Peyer's patch (tissue), 4 donors: ENCODE results near the gene ANKLE1. TPM values are rescaled to one million over a fixed set of nuclear protein-coding genes. Genes with fewer than 3 reads are reported as not detected.

Experiments
- DNase-seq, 3 donors: peaks; one replicate each; pipeline ENCODE4 v3.0.0-alpha.2; 2017 to 2019
- H3K27ac ChIP-seq, 4 donors: fragments of 200-600 bp; sonication (generic); one replicate each; pipeline ENCODE4 v1.5.1; 2016 to 2019
- H3K27me3 ChIP-seq, 2 donors: fragments of 200-600 bp; sonication (generic); one replicate each; pipeline ENCODE4 v1.5.1; 2019
- H3K36me3 ChIP-seq, 3 donors: fragments of 200-600 bp; sonication (generic); one replicate each; pipeline ENCODE4 v1.5.1; 2016 to 2019
- H3K4me1 ChIP-seq, 4 donors: fragments of 200-600 bp; sonication (generic); one replicate each; pipeline ENCODE4 v1.5.1; 2016 to 2019
- H3K4me3 ChIP-seq, 4 donors: fragments of 200-600 bp; sonication (generic); 1 replicate in 3 of 4; 2 replicates in 1 of 4; pipeline ENCODE4 v1.5.1; 2016 to 2019; ENCODE audit warnings: mild to moderate bottlenecking in 1 of 4
- H3K9me3 ChIP-seq, 4 donors: fragments of 200-600 bp; sonication (generic); one replicate each; pipeline ENCODE4 v1.5.1; 2016 to 2019; ENCODE audit warnings: mild to moderate bottlenecking in 1 of 4
- CTCF ChIP-seq, 6 experiments: fragments of 450-650 bp in 4 of 6; fragments of 200-600 bp in 2 of 6; sonication (generic) in 1 of 6; IDR thresholded peaks; one replicate each; pipeline ENCODE4 v1.5.1; 2017 to 2019; ENCODE audit warnings: antibody characterized with exemption in 6 of 6, mild to moderate bottlenecking in 3 of 6, moderate library complexity in 1 of 6
- POLR2A ChIP-seq, 2 donors: fragments of 450-650 bp; IDR thresholded peaks; one replicate each; pipeline ENCODE4 v1.5.1; 2017; ENCODE audit warnings: antibody characterized with exemption in 2 of 2, mild to moderate bottlenecking in 2 of 2, moderate library complexity in 2 of 2
- total RNA-seq, 4 donors: library from RNA; depleted of rRNA; stranded (reverse); fragments of >200 nt; gene quantifications; one replicate each; pipeline ENCODE4 v1.1.0, GENCODE V29; 2016

The ANKLE1 gene
- total RNA-seq, 4 donors from 2014 or later: 0.18 to 1.3 (median 0.95) TPM; not detected in 1

- no peaks in the 10 kb centered on the region for H3K27me3 ChIP-seq
- no peak for TF ChIP-seq POLR2A (IDR thresholded peaks at IDR 0.05)
- no peak for TF ChIP-seq CTCF (IDR thresholded peaks at IDR 0.05)
- peaks cover 3 to 57% (median 12%) of the 10 kb centered on the region in 4 donors for H3K4me1 ChIP-seq
- H3K27ac ChIP-seq: peak overlapping the region; percentile 47 to 80 (median 73)
- H3K9me3 ChIP-seq: no peaks in the 10 kb centered on the region
- DNase-seq: peak in 1 of 3 donors; percentile 63
- peaks cover 0 to 44% (median 0%) of the 10 kb centered on the region in 3 donors for H3K36me3 ChIP-seq
- peak overlapping the region; percentile 46 to 66 (median 61) for H3K4me3 ChIP-seq
Observed at GRCh38 chr19:17235971-17236777, 45.5 kb upstream of the ANKLE1 start.

- DNase-seq: no peak
- TF ChIP-seq CTCF (IDR thresholded peaks at IDR 0.05): no peak
- no peak for TF ChIP-seq POLR2A (IDR thresholded peaks at IDR 0.05)
- Histone ChIP-seq H3K36me3 (peaks cover 0 to 36% (median 0%) of the 10 kb centered on the region in 3 donors), H3K4me1 (peaks cover 3 to 65% (median 12%) of the 10 kb centered on the region in 4 donors), H3K9me3 (no peaks in the 10 kb centered on the region), H3K4me3 (no peak overlapping the region), H3K27ac (peak overlapping the region in 2 of 4 donors; percentile 35 to 80), H3K27me3 (no peaks in the 10 kb centered on the region)
Observed at GRCh38 chr19:17236811-17237543, 44.7 kb upstream of the ANKLE1 start.

- peaks cover 3 to 76% (median 12%) of the 10 kb centered on the region in 4 donors for H3K4me1 ChIP-seq
- H3K27me3 ChIP-seq: no peaks in the 10 kb centered on the region
- H3K36me3 ChIP-seq: peaks cover 0 to 25% (median 0%) of the 10 kb centered on the region in 3 donors
- TF ChIP-seq CTCF (IDR thresholded peaks at IDR 0.05): no peak
- TF ChIP-seq POLR2A (IDR thresholded peaks at IDR 0.05): no peak
- no peak for DNase-seq
- H3K4me3 ChIP-seq: no peak overlapping the region
- H3K9me3 ChIP-seq: no peaks in the 10 kb centered on the region
- no peak overlapping the region for H3K27ac ChIP-seq
Observed at GRCh38 chr19:17237747-17238706, 43.7 kb upstream of the ANKLE1 start.

- DNase-seq: no peak
- no peak for TF ChIP-seq POLR2A (IDR thresholded peaks at IDR 0.05)
- TF ChIP-seq CTCF (IDR thresholded peaks at IDR 0.05): no peak
- Histone ChIP-seq H3K36me3 (peaks cover 0 to 18% (median 0%) of the 10 kb centered on the region in 3 donors), H3K9me3 (no peaks in the 10 kb centered on the region), H3K4me1 (peaks cover 2 to 71% (median 8%) of the 10 kb centered on the region in 4 donors), H3K27me3 (no peaks in the 10 kb centered on the region), H3K27ac (peak overlapping the region in 3 of 4 donors; percentile 19 to 74 (median 20)), H3K4me3 (peak overlapping the region in 1 of 4 donors; percentile 17)
Observed at GRCh38 chr19:17240062-17240752, 41.5 kb upstream of the ANKLE1 start.
